Neuronal stem cell (in vitro differentiated cells): ENCODE results near the gene RELN.

Experiments
- DNase-seq: peaks from one replicate; pipeline ENCODE4 v3.0.0-alpha.2; 2013; ENCODE audit warnings: low spot score
- H2AFZ ChIP-seq: one replicate; pipeline ENCODE4 v1.6.1; 2013; ENCODE audit warnings: mild to moderate bottlenecking, low read length, inconsistent platforms
- H2AK5ac ChIP-seq: 2 replicates; pipeline ENCODE4 v1.6.1; 2013; ENCODE audit warnings: low read depth, mild to moderate bottlenecking, inconsistent platforms, low read length, moderate library complexity, mixed read lengths
- H2BK120ac ChIP-seq: 2 replicates; pipeline ENCODE4 v1.6.1; 2013; ENCODE audit warnings: low read depth, mild to moderate bottlenecking, inconsistent platforms, low read length, moderate library complexity, mixed read lengths
- H2BK12ac ChIP-seq: one replicate; pipeline ENCODE4 v1.6.1; 2013; ENCODE audit warnings: low read length, inconsistent platforms
- H2BK15ac ChIP-seq: 2 replicates; pipeline ENCODE4 v1.6.1; 2013; ENCODE audit warnings: mild to moderate bottlenecking, low read length, inconsistent platforms, mixed read lengths
- H2BK5ac ChIP-seq: one replicate; pipeline ENCODE4 v1.6.1; 2013; ENCODE audit warnings: inconsistent platforms, mild to moderate bottlenecking, low read length, moderate library complexity
- H3K14ac ChIP-seq: one replicate; pipeline ENCODE4 v1.6.1; 2013; ENCODE audit warnings: low read length, inconsistent platforms
- H3K18ac ChIP-seq: 2 replicates; pipeline ENCODE4 v1.6.1; 2013; ENCODE audit warnings: low read length, inconsistent platforms
- H3K23ac ChIP-seq: 2 replicates; pipeline ENCODE4 v1.6.1; 2013; ENCODE audit warnings: low read depth, mild to moderate bottlenecking, mixed read lengths, low read length, inconsistent platforms; ENCODE audit not compliant: poor library complexity
- H3K27ac ChIP-seq: replicated peaks from 3 replicates; pipeline ENCODE4 v1.5.1; 2013; ENCODE audit warnings: low read length, inconsistent platforms
- H3K27me3 ChIP-seq, 3 experiments: 2 replicates each; pipeline ENCODE4 v1.6.1; 2013; ENCODE audit warnings: low read length in 3 of 3, mild to moderate bottlenecking in 2 of 3, inconsistent platforms in 1 of 3, low read depth in 1 of 3, mixed read lengths in 1 of 3, moderate library complexity in 1 of 3; ENCODE audit not compliant: control insufficient read depth in 3 of 3, insufficient read depth in 3 of 3
- H3K36me3 ChIP-seq, 2 donors: replicated peaks in 1 of 2; 2 replicates each; pipeline ENCODE4 v1.6.1; 2013; ENCODE audit warnings: low read length in 2 of 2; ENCODE audit not compliant: control insufficient read depth in 2 of 2, insufficient read depth in 2 of 2
- H3K4ac ChIP-seq: 2 replicates; pipeline ENCODE4 v1.6.1; 2013; ENCODE audit warnings: inconsistent platforms, mild to moderate bottlenecking, low read length, moderate library complexity
- H3K4me1 ChIP-seq, 2 donors: 1 replicate in 1 of 2; 2 replicates in 1 of 2; pipeline ENCODE4 v1.6.1; 2013; ENCODE audit warnings: low read length in 2 of 2, low read depth in 1 of 2; ENCODE audit not compliant: control insufficient read depth in 2 of 2, insufficient read depth in 1 of 2
- H3K4me2 ChIP-seq: one replicate; pipeline ENCODE4 v1.6.1; 2013; ENCODE audit warnings: mild to moderate bottlenecking, low read length, inconsistent platforms; ENCODE audit not compliant: insufficient read depth, poor library complexity, severe bottlenecking
- H3K4me3 ChIP-seq, 2 donors: 2 replicates each; pipeline ENCODE4 v1.5.1; 2013; ENCODE audit warnings: low read length in 2 of 2, mild to moderate bottlenecking in 2 of 2, inconsistent platforms in 1 of 2, moderate library complexity in 1 of 2
- H3K79me1 ChIP-seq: one replicate; pipeline ENCODE4 v1.6.1; 2013; ENCODE audit warnings: low read depth, mild to moderate bottlenecking, inconsistent platforms, low read length, moderate library complexity
- H3K9ac ChIP-seq: one replicate; pipeline ENCODE4 v1.6.1; 2013; ENCODE audit warnings: mild to moderate bottlenecking, low read depth, low read length, inconsistent platforms; ENCODE audit not compliant: poor library complexity
- H3K9me3 ChIP-seq, 2 donors: replicated peaks in 1 of 2; 2 replicates each; pipeline versions ENCODE3 to v1.6.1; 2013; ENCODE audit warnings: low read length in 2 of 2, mild to moderate bottlenecking in 2 of 2, inconsistent platforms in 1 of 2, low read depth in 1 of 2, mixed read lengths in 1 of 2, moderate library complexity in 1 of 2; ENCODE audit not compliant: control insufficient read depth in 2 of 2, insufficient read depth in 1 of 2
- H4K8ac ChIP-seq: one replicate; pipeline ENCODE4 v1.6.1; 2013; ENCODE audit warnings: low read depth, mild to moderate bottlenecking, inconsistent platforms, low read length, moderate library complexity
- H4K91ac ChIP-seq: one replicate; pipeline ENCODE4 v1.6.1; 2013; ENCODE audit warnings: low read length, low read depth, mild to moderate bottlenecking, inconsistent platforms; ENCODE audit not compliant: poor library complexity
- WGBS, 2 donors: extraction: QIAGEN DNeasy Blood & Tissue Kit; methylation state at CpG; one replicate each; pipeline ENCODE4 v1.1.7; 2013; ENCODE audit warnings: missing lambda C conversion rate in 2 of 2, mixed read lengths in 1 of 2; ENCODE audit not compliant: insufficient read length in 2 of 2, insufficient replicate concordance in 1 of 2; ENCODE audit errors: extremely low coverage in 2 of 2; 5-methylcytosine and 5-hydroxymethylcytosine counted together

RELN gene

GRCh38 chr7:103445228-103446048, 544.0 kb downstream of the RELN start:
- no CpG with 5 or more reads among the region's 48 CpGs for WGBS, 2 donors
- H2BK5ac ChIP-seq = no peak overlapping the region

GRCh38 chr7:103439661-103440060, 549.8 kb downstream of the RELN start:
- Histone ChIP-seq H4K91ac (no peak overlapping the region), H3K4me1 (no peaks in the 10 kb centered on the region), H2BK5ac (no peak overlapping the region), H3K23ac (no peak overlapping the region), H2BK12ac (no peak overlapping the region), H3K36me3 (no peaks in the 10 kb centered on the region), H2BK120ac (no peak overlapping the region), H3K79me1 (no peaks in the 10 kb centered on the region), H3K4me2 (no peak overlapping the region), H2AFZ (no peak overlapping the region), H2BK15ac (no peak overlapping the region), H3K9me3 (no peaks in the 10 kb centered on the region), H3K4ac (no peak overlapping the region), H3K18ac (no peak overlapping the region), H4K8ac (no peak overlapping the region), H3K9ac (peak overlapping the region; percentile 16), H2AK5ac (no peak overlapping the region), H3K14ac (no peak overlapping the region), H3K4me3 (no peak overlapping the region), H3K27me3 (peaks cover 0 to 44% (median 8%) of the 10 kb centered on the region in 3 experiments), H3K27ac (no peak overlapping the region)
- no peak for DNase-seq
- WGBS, 2 donors = no CpG with 5 or more reads among the region's 8 CpGs

More at GRCh38 chr7:103445228-103446048, 544.0 kb downstream of the RELN start:
- Histone ChIP-seq H3K79me1 (no peaks in the 10 kb centered on the region), H3K4ac (no peak overlapping the region), H3K27ac (no peak overlapping the region), H3K36me3 (no peaks in the 10 kb centered on the region), H2BK15ac (no peak overlapping the region), H4K91ac (no peak overlapping the region), H2BK120ac (no peak overlapping the region), H3K14ac (no peak overlapping the region), H4K8ac (no peak overlapping the region), H3K27me3 (peaks cover 2 to 74% (median 28%) of the 10 kb centered on the region in 3 experiments), H3K9me3 (no peaks in the 10 kb centered on the region), H3K4me2 (peak overlapping the region; percentile 64), H2BK12ac (no peak overlapping the region), H3K4me3 (peak overlapping the region; percentile 2 to 74), H3K4me1 (peaks cover 5% of the 10 kb centered on the region in 2 donors), H3K18ac (peak overlapping the region; percentile 3), H3K23ac (no peak overlapping the region), H2AFZ (peak overlapping the region; percentile 86), H2AK5ac (no peak overlapping the region), H3K9ac (peak overlapping the region; percentile 64)
- peak; percentile 17 for DNase-seq

DNA sequence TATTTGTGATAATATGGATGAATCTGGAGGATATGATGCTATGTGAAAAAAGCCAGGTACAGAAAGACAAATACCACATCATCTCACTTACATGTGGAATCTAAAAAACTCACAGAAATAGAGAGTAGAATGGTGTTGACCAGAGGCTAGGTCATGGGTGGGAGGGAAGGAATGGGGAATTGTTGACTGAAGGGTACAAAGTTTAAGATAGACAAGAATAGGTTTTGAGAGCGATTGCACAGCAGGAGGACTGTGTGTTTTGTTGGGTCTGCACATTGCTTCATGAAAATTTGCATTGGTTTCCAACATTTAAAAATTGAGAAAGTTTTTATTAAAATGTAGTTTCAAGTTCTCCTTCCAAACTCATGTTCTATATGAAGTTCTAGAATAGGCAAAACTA, 551.8 kb downstream of the RELN start:
- Histone ChIP-seq H3K9ac (no peak overlapping the region), H3K4me3 (no peak overlapping the region), H4K8ac (no peak overlapping the region), H3K4ac (no peak overlapping the region), H2AK5ac (no peak overlapping the region), H3K79me1 (no peaks in the 10 kb centered on the region), H3K18ac (no peak overlapping the region), H2BK12ac (no peak overlapping the region), H3K14ac (no peak overlapping the region), H4K91ac (no peak overlapping the region), H2AFZ (no peak overlapping the region), H2BK15ac (no peak overlapping the region), H2BK5ac (no peak overlapping the region), H3K23ac (no peak overlapping the region), H2BK120ac (no peak overlapping the region), H3K27ac (no peak overlapping the region), H3K4me1 (no peaks in the 10 kb centered on the region), H3K4me2 (no peak overlapping the region), H3K36me3 (no peaks in the 10 kb centered on the region), H3K9me3 (no peaks in the 10 kb centered on the region), H3K27me3 (peaks cover 0 to 24% (median 0%) of the 10 kb centered on the region in 3 experiments)
- DNase-seq = no peak
- WGBS, 2 donors = no CpG with 5 or more reads among the region's 1 CpG

GRCh38 chr7:103432712-103433111, 556.7 kb downstream of the RELN start:
- DNase-seq = no peak
- Histone ChIP-seq H3K4ac (no peak overlapping the region), H4K91ac (no peak overlapping the region), H2BK5ac (no peak overlapping the region), H2BK12ac (no peak overlapping the region), H2BK120ac (no peak overlapping the region), H4K8ac (no peak overlapping the region), H3K79me1 (no peaks in the 10 kb centered on the region), H3K4me3 (no peak overlapping the region), H2AK5ac (no peak overlapping the region), H3K14ac (no peak overlapping the region), H3K27me3 (peaks cover 0 to 3% (median 0%) of the 10 kb centered on the region in 3 experiments), H3K27ac (no peak overlapping the region), H3K4me1 (no peaks in the 10 kb centered on the region), H3K9ac (no peak overlapping the region), H3K36me3 (no peaks in the 10 kb centered on the region), H3K9me3 (no peaks in the 10 kb centered on the region), H3K4me2 (no peak overlapping the region), H2BK15ac (no peak overlapping the region), H3K23ac (no peak overlapping the region), H2AFZ (no peak overlapping the region), H3K18ac (no peak overlapping the region)
- WGBS, 2 donors = no CpG with 5 or more reads among the region's 1 CpG
